IPS DF 4.7 (cell line): Measurements from ENCODE around the gene SH3GL1.
"Not testable (repeated sequence)": the region's sequence is repeated elsewhere in the genome, so short reads cannot be mapped to it uniquely, and the experiment has no call there.

ENCODE experiments used
- DNase-seq: peaks from one replicate; pipeline ENCODE4 v3.0.0-alpha.2; 2013; ENCODE audit warnings: low spot score; ENCODE audit errors: extremely low read depth

Gene SH3GL1

GRCh38 chr19:4363571-4364304 lies 36.6 kb downstream of the SH3GL1 start:
- DNase-seq = no peak

DNA sequence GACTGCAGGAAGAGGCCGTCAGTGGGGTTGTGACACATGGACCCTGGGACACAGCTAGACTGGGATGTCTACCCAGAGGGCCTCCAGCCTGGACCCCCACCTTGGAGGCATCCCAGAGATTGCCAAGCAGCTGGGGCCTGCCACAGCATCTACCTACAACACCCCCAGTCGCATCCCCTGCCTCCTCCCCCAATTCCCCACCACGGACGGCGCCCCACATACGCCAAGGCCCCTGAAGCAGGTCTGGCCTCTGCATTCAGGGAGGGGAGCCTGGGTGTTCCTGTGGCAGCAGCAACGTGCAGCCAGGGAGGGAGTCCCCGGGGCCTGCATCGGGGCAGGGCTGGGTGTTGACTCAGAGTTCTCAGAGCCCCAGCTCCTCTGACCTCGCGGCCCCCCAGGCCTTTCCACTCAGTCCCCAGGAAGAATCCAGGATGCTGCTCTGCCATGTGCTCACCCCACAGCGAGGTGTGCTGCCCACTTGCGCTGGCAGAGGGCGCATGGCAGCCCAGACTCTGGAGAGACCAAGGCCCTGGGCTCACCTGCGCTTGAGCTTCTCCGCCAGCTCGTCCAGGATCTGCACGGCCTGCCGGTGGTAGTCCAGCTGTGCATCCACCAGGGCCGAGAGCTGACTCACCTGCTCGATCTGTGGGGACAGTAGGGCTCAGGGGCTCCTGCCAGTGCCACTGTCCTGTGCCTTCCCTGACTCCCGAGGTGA lies 37.4 kb downstream of the SH3GL1 start:
- DNase-seq = no peak

GRCh38 chr19:4362101-4362828 lies 38.1 kb downstream of the SH3GL1 start:
- no peak for DNase-seq

DNA sequence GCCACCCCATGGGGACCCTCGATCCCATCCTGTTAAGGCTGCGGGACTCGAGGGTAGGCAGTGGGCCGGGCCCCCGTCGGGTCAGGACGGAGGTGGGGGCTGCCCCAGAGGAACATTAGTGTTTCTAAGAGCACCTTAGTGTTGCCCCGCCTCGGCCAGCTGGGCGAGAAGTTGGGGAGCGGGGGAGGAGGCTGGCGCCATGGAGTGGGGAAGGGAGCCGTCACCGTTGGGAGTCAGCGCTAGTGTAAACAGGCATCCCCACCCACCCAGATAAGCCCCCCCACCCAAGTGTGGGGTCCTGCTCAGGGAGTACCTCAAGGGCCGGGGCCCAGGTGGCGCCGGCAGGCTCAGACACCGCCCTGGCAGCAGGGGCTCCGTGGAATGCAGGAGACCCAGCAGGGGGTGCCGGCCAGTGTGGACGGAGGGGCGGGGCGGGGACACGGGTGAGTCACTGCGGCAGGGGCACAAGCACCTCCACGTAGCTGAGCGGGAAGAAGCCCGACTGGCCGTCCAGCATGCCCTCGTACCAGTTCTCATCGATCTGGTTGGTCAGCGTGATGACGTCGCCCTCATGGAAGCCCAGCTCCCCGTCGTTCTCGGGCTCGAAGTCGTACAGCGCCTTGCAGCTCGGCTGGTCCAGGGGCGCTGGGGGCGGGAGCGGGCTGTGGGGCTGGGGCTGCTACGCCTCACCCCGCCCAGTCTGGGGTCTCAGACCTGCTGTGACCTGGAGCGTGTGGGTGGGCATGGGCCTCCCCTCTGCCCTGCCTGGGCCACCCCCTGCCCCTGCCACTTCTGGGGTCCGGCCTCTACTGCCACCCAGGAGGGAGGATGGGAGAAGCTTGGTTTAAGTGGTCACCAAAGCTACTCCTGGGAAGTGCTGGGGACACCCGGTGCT lies 38.9 kb downstream of the SH3GL1 start:
- DNase-seq = no peak

- no peak for DNase-seq
These were observed 39.7 kb downstream of the SH3GL1 start for GRCh38 chr19:4360641-4361151.

- DNase-seq = no peak
These were observed 40.2 kb downstream of the SH3GL1 start for GRCh38 chr19:4360081-4360569.

DNA sequence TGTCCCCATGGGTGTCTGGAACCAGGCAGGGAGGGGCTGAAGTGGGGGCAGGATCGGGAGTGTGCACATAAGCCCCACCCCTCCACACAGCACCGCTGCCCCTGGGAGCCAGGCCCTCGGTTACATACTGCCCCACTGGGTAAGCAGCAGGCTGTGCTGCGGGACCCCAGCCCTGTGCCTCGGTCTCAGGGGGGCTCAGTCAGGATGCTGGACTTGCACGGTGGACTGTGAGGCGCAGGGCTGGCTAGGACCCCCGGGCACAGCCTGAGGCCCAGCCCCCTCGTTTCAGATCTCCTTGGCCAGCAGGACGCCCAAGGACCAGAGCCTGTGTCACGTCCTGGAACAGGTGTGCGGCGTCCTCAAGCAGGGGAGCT lies 40.7 kb downstream of the SH3GL1 start:
- DNase-seq = no peak

DNA sequence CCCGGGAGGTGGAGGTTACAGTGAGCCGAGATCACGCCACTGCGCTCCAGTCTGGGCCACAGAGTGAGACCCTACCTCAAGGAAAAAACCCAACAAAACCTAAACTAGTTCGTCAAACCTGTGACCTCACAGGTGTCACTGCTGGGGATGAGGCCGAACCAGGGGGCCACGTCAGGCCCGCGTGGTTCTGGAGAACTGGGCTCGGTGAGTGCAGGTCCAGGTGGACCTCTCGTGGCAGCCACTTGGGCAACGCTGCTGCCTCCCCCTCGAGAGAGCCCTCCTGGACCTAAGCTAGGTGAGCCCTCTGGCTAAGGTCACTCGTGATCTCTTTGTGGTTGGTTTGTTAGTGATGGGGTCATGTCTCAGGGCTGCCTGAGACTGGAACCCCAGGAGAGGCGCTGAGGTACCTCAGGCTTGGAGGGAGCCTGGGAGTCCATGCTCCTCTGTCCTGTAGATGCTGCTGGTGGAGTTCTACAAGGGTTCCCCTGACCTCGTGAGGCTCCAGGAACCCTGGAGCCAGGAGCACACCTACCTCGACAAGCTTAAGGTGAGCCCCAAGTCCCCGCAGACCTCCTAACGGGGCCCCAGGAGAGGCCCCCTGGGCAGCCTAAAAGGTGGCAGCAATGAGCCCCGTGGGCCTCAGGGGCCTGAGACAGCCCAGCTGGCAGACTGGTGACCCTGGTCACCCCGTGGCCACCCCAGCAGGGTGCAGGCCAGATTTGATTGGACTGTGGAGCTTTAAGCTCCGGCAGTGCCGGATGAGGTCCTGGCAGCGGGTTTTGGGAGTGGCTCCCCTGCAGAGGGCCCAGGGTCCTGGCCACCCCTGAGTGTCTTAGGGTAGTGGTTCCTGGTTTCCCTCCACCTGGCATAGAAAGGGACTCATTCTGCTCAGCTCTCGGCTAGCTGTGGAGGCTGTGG lies 41.4 kb downstream of the SH3GL1 start:
- DNase-seq = no peak

DNA sequence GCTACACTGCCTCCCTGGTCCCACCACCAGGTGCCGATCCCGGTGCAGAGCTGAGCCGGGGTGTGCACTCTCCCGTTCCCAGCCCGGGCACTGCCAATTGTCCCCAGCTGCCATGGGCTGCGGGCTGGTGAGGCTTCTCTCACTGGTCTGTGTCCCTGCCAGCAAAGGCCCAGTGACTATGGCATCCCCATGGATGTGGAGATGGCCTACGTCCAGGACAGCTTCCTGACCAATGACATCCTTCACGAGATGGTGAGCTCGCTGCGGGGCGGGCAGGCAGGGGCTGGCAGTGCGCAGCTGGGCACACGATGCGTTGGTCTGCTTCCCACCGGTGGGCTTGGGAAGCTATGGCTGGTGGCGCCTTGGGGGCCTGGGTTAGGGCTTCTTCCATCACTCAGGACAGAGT lies 42.4 kb downstream of the SH3GL1 start:
- DNase-seq = no peak

GRCh38 chr19:4357095-4357797 lies 43.1 kb downstream of the SH3GL1 start:
- no peak for DNase-seq

DNA sequence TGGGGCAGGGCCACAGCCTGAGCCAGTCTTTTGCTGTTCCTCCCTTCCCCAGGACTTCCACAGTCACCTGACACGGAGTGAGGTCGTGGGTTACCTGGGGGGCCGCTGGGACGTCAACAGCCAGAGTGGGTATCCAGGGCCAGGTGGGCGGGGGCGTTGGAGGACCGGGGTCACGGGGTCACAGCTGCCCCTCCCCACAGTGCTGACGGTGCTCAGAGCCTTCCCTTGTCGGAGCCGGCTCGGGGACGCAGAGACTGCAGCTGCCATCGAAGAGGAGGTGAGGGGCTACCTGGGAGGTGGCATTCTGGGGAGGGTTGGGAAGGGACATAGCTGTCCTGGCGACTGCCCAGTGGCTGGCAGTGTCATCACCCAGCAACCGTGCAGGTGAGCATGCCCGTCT lies 45.5 kb downstream of the SH3GL1 start:
- DNase-seq = no peak

GRCh38 chr19:4354282-4354681 lies 46.1 kb downstream of the SH3GL1 start:
- DNase-seq = no peak

- no peak for DNase-seq
These were observed 47.6 kb downstream of the SH3GL1 start for GRCh38 chr19:4352701-4353121.

GRCh38 chr19:4350726-4351125 lies 49.6 kb downstream of the SH3GL1 start:
- DNase-seq = no peak

DNA sequence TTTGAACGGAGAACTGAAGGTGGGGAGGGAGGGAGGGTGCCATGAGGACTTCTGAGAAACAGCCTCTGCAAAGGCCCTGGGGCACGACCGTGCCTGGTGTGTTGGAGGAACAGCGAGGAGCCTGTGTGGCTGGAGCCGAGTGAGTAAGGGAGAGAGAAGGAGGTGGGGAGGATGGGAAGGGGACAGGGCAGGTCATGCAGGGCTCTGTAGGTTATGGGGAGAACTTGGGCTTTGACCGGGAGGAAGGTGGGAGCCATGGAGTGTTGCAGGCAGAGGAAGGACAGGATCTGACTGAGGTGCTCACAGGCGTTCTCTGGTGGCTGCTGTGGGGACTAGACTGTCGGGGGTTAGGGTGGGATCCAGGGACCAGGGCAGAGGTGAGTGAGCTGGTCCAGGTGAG lies 50.2 kb downstream of the SH3GL1 start:
- no peak for DNase-seq

DNA sequence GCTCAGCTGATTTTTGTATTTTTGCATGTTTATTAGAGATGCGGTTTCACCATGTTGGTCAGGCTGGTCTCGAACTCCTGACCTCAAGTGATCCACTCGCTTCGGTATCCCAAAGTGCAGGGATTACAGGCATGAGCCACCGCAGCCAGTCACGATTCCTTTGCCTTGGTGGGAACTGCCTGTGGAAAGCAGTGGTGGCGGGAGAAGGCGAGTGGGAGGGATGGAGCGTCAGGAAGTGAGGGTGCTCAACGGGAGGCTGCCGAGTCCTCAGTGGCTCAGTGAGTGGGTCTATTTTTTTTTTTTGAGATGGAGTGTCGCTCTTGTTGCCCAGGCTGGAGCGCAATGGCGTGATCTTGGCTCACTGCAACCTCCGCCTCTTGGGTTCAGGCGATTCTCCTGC lies 51.1 kb downstream of the SH3GL1 start:
- not testable (repeated sequence) for DNase-seq

- no peak for DNase-seq
These were observed 52.8 kb downstream of the SH3GL1 start for GRCh38 chr19:4347521-4347920.

DNA sequence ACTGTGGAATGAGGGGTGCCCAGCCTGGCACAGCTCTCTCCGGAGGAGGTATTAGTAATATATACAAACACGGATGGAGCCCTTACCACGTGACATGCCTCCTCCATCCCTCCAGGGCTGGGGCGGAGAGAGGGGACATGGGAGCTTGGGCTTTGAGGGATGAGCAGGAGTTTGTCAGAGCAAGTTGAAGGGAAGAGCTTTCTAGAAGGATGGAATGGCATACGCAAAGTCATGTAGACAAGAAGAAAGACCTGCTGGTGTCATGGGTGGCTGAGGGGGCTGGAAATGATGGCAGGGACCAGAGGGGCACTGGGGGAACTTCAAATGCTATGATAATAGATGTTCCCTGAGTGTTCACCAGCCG lies 54.3 kb downstream of the SH3GL1 start:
- no peak for DNase-seq

DNA sequence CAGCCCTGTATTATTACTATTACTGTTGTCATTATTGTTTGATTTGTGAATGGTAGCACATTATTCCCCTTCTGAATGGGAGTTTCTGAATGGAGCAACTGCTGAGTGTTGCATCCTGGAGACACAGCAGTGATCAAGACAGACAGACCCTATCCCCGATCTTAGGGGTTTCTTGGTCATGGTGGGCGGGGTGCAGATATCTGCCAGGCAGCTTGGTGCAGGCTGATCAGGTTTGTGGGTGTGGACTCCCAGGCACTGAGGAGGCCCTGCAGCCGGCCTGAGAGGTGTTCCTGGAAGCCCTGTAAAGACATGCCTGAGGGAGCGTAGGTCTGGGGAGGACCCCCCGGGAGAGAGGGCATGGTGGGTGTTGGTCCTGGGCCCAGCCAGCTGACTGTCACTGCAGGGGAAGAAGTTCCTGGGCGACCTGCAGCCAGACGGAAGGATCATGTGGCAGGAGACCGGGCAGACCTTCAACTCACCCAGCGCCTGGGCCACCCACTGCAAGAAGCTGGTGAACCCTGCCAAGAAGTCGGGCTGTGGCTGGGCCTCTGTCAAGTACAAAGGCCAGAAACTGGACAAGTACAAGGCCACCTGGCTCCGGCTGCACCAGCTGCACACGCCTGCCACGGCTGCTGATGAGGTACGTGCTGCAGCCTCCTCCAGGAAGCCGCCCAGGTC lies 54.9 kb downstream of the SH3GL1 start:
- DNase-seq = no peak
